MM.1S (cell line): Measurements from ENCODE around the gene PLA1A.

ENCODE experiments used
- DNase-seq: peaks from one replicate; pipeline ENCODE4 v3.0.0-alpha.2; 2015
- H2AFZ ChIP-seq: fragments of 300-600 bp; sonication (generic); 2 replicates; pipeline ENCODE4 v1.6.0; 2016; ENCODE audit warnings: antibody characterized with exemption, low read length
- H3F3A ChIP-seq: fragments of 300-600 bp; sonication (generic); 2 replicates; pipeline ENCODE4 v1.6.1; 2016; ENCODE audit warnings: mild to moderate bottlenecking, antibody characterized with exemption, low read length, moderate library complexity, mixed read lengths; ENCODE audit not compliant: insufficient read depth
- H3K27ac ChIP-seq: fragments of 300-600 bp; sonication (generic); 2 replicates; pipeline ENCODE4 v1.5.1; 2016; ENCODE audit warnings: mild to moderate bottlenecking, low read length
- H3K27me3 ChIP-seq: fragments of 300-600 bp; sonication (generic); replicated peaks from 2 replicates; pipeline ENCODE4 v1.6.0; 2016; ENCODE audit warnings: low read length; ENCODE audit not compliant: insufficient read depth
- H3K36me3 ChIP-seq: fragments of 300-600 bp; sonication (generic); replicated peaks from 2 replicates; pipeline ENCODE4 v1.6.1; 2016; ENCODE audit warnings: mild to moderate bottlenecking, low read length, mixed read lengths; ENCODE audit not compliant: insufficient read depth
- H3K4me1 ChIP-seq: fragments of 300-600 bp; sonication (generic); 2 replicates; pipeline ENCODE4 v1.6.1; 2016; ENCODE audit warnings: low read length, mixed read lengths
- H3K4me2 ChIP-seq: fragments of 300-600 bp; sonication (generic); 2 replicates; pipeline ENCODE4 v1.6.0; 2016; ENCODE audit warnings: low read depth, low read length
- H3K4me3 ChIP-seq: fragments of 300-600 bp; sonication (generic); 2 replicates; pipeline ENCODE4 v1.5.1; 2016; ENCODE audit warnings: low read length, mixed read lengths
- H3K79me2 ChIP-seq: fragments of 300-600 bp; sonication (generic); 2 replicates; pipeline ENCODE4 v1.6.1; 2016; ENCODE audit warnings: mixed run types, low read length, mixed read lengths
- H3K9ac ChIP-seq: fragments of 300-600 bp; sonication (generic); 2 replicates; pipeline ENCODE4 v1.6.1; 2016; ENCODE audit warnings: low read length, mixed read lengths
- H3K9me2 ChIP-seq: fragments of 300-600 bp; sonication (generic); replicated peaks from 2 replicates; pipeline ENCODE4 v1.6.1; 2016; ENCODE audit warnings: mild to moderate bottlenecking, low read length, mixed read lengths; ENCODE audit not compliant: insufficient read depth
- H3K9me3 ChIP-seq: fragments of 300-600 bp; sonication (generic); replicated peaks from 2 replicates; pipeline ENCODE4 v1.6.1; 2016; ENCODE audit warnings: mild to moderate bottlenecking, low read length, mixed read lengths; ENCODE audit not compliant: insufficient read depth
- H4K20me1 ChIP-seq: fragments of 300-600 bp; sonication (generic); 2 replicates; pipeline ENCODE4 v1.6.1; 2016; ENCODE audit warnings: mild to moderate bottlenecking, low read length, moderate library complexity, mixed read lengths; ENCODE audit not compliant: insufficient read depth
- EZH2 ChIP-seq: fragments of 300-600 bp; sonication (generic); optimal IDR thresholded peaks from 2 replicates; pipeline ENCODE3; 2017; ENCODE audit warnings: low read depth, mild to moderate bottlenecking, antibody characterized with exemption, low read length, mixed read lengths
- EZH2phosphoT487 ChIP-seq: fragments of 300-600 bp; sonication (generic); IDR thresholded peaks from 2 replicates; pipeline ENCODE4 v1.6.1; 2018; ENCODE audit warnings: antibody characterized with exemption, low read length
- TF ChIP-seq, protein P1 (sequence below): fragments of 300-600 bp; sonication (generic); IDR thresholded peaks from 2 replicates; pipeline ENCODE4 v1.5.1; 2016; ENCODE audit warnings: antibody characterized with exemption, low read length, mixed read lengths

The PLA1A gene

DNA sequence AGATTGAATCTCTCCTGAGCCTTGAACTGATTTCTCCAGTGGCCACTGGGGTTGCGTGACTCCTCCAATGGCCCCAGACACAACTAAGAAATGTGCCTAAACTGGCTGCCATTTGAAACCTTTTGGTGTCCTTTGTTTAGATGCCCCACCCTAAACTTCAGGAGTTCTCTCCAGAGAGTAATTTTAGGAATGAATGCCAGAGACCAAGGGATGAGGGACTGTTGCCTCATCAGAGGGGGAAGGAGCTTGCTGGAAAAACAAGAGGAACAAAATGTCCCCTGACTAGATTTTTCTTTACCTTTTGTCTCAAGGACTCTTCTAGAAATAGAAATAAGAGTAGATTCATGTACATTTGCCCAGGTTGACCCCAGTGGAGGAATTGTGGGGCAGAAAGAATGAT is 26.5 kb upstream of the PLA1A start:
- Histone ChIP-seq H3K4me3 (no peak overlapping the region), H3K9me2 (no peaks in the 10 kb centered on the region), H3K9ac (no peak overlapping the region), H3K4me1 (0 out of 2 replicates have a peak, but pooled peaks cover 7% of the 10 kb centered on the region), H3K36me3 (no peaks in the 10 kb centered on the region), H3K27ac (no peak overlapping the region), H3K9me3 (no peaks in the 10 kb centered on the region), H4K20me1 (no peaks in the 10 kb centered on the region), H3K79me2 (no peaks in the 10 kb centered on the region), H3K4me2 (no peak overlapping the region), H2AFZ (no peak overlapping the region), H3F3A (no peaks in the 10 kb centered on the region), H3K27me3 (no peaks in the 10 kb centered on the region)
- TF ChIP-seq EZH2: no peak
- no peak for TF ChIP-seq EZH2phosphoT487
- TF ChIP-seq, protein P1, sequence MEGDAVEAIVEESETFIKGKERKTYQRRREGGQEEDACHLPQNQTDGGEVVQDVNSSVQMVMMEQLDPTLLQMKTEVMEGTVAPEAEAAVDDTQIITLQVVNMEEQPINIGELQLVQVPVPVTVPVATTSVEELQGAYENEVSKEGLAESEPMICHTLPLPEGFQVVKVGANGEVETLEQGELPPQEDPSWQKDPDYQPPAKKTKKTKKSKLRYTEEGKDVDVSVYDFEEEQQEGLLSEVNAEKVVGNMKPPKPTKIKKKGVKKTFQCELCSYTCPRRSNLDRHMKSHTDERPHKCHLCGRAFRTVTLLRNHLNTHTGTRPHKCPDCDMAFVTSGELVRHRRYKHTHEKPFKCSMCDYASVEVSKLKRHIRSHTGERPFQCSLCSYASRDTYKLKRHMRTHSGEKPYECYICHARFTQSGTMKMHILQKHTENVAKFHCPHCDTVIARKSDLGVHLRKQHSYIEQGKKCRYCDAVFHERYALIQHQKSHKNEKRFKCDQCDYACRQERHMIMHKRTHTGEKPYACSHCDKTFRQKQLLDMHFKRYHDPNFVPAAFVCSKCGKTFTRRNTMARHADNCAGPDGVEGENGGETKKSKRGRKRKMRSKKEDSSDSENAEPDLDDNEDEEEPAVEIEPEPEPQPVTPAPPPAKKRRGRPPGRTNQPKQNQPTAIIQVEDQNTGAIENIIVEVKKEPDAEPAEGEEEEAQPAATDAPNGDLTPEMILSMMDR: no peak
- DNase-seq: no peak

DNA sequence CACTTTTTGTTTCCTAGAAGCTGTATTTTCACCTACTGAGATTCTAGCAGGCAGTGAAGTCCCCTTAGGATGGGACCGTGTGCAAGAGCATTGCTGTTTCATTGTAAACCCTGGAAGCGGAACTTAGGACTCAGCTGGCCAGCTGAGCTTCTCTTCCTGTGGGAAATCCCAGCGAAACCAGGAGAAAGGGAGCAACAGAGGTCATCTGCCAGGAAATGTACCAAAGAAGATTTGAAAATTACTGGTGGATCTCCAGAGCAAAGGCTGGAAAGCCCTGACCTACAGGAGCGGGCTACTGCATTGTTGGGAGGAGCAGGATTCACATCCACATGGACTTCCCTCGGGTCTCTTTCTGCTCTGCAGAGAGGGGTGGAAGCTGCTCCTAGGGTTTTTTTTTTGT is 26.0 kb upstream of the PLA1A start:
- no peaks in the 10 kb centered on the region for H3K36me3 ChIP-seq
- TF ChIP-seq, protein P1: no peak
- TF ChIP-seq EZH2phosphoT487 (no peak), EZH2 (no peak)
- H3K79me2 ChIP-seq: no peaks in the 10 kb centered on the region
- DNase-seq: no peak
- no peak overlapping the region for H3K9ac ChIP-seq
- no peaks in the 10 kb centered on the region for H3K9me2 ChIP-seq
- 0 out of 2 replicates have a peak, but pooled peaks cover 7% of the 10 kb centered on the region for H3K4me1 ChIP-seq
- H2AFZ ChIP-seq: no peak overlapping the region
- no peak overlapping the region for H3K4me3 ChIP-seq
- H3K27ac ChIP-seq: no peak overlapping the region
- H3F3A ChIP-seq: no peaks in the 10 kb centered on the region
- H3K4me2 ChIP-seq: no peak overlapping the region
- H4K20me1 ChIP-seq: no peaks in the 10 kb centered on the region
- H3K9me3 ChIP-seq: no peaks in the 10 kb centered on the region
- no peaks in the 10 kb centered on the region for H3K27me3 ChIP-seq

DNA sequence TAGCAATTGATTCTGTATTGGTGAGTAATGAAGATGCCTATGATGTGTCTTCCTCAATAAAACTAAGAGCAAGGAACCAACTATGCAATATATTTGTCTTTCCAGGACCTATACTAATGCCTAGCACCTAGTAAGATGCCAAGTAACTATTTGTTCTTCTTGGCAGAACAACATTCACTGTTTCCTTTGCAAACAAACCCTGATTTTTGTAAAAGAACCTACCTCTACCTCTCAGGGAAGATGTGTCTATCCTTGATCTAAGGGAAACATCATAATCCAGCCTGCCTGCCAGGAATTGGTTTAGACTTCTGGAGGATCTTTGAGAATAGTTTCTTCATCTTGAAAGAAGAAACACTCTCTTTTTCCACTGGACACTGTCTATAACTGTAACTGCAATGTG is 22.2 kb upstream of the PLA1A start:
- no peaks in the 10 kb centered on the region for H4K20me1 ChIP-seq
- no peaks in the 10 kb centered on the region for H3K79me2 ChIP-seq
- H3K4me2 ChIP-seq: no peak overlapping the region
- no peaks in the 10 kb centered on the region for H3K27me3 ChIP-seq
- no peak overlapping the region for H3K9ac ChIP-seq
- peaks cover 3% of the 10 kb centered on the region; the same call in 1 of the 2 replicates for H3F3A ChIP-seq
- H3K4me1 ChIP-seq: no peaks in the 10 kb centered on the region
- no peak for DNase-seq
- TF ChIP-seq EZH2phosphoT487 (no peak), EZH2 (no peak)
- TF ChIP-seq, protein P1: no peak
- no peaks in the 10 kb centered on the region for H3K36me3 ChIP-seq
- no peak overlapping the region for H2AFZ ChIP-seq
- no peaks in the 10 kb centered on the region for H3K9me2 ChIP-seq
- H3K27ac ChIP-seq: no peak overlapping the region
- no peak overlapping the region for H3K4me3 ChIP-seq
- no peaks in the 10 kb centered on the region for H3K9me3 ChIP-seq
